SHP77 treated with DMSO at 0.1 percent for 48 hours (cell line): ENCODE results near the gene SAMD4A.

ENCODE experiments used
- DNase-seq: peaks from one replicate; lab custom pipeline; 2025; lab: John Stamatoyannopoulos, UW

The SAMD4A gene, protein sequence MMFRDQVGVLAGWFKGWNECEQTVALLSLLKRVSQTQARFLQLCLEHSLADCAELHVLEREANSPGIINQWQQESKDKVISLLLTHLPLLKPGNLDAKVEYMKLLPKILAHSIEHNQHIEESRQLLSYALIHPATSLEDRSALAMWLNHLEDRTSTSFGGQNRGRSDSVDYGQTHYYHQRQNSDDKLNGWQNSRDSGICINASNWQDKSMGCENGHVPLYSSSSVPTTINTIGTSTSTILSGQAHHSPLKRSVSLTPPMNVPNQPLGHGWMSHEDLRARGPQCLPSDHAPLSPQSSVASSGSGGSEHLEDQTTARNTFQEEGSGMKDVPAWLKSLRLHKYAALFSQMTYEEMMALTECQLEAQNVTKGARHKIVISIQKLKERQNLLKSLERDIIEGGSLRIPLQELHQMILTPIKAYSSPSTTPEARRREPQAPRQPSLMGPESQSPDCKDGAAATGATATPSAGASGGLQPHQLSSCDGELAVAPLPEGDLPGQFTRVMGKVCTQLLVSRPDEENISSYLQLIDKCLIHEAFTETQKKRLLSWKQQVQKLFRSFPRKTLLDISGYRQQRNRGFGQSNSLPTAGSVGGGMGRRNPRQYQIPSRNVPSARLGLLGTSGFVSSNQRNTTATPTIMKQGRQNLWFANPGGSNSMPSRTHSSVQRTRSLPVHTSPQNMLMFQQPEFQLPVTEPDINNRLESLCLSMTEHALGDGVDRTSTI

DNA sequence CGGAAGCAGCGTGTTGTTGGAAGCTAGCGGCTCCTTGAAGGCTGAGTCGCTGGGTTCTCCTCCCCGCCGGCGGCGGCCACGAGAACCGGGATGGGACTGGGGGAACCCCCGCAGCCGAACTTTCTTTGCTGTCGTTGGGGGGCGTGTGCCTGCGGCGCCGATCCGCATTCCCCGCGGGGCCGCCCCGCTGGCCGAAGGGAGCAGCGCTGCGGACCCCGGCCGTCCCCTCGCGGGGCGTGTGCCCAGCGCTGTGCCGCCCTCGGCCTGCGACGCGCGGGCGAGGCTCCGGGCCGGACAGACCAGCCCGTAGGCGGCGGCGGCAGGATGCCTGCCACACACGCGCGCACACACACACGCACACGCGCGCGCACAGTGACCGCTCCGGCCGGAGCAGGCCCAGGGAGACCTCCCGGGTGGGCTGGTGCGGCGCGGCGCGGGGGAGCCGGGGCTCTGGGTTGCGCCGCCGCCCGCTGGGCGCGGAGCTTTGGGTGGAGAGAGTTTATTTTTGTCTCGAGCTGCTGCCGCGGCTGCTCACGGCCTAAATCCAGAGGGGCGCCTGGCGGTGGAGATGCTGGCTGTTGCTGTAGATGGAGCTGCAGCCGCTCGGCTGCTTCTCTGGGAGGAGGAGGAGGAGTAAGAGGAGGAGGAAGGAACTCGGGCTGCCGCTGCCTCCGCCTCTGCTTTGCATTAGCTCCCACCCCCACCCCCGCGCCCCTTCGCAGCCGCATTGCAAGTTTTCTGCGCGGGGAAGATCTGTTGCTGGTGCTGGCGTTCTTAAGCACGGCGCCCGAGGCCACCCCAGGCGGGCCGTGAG, at the start of gene SAMD4A:
TSS of gene SAMD4A (plus strand) at position 719 of the 814 bp plus-strand sequence. CDS start 789 bp downstream, outside the sequence.
- no peak for DNase-seq

DNA sequence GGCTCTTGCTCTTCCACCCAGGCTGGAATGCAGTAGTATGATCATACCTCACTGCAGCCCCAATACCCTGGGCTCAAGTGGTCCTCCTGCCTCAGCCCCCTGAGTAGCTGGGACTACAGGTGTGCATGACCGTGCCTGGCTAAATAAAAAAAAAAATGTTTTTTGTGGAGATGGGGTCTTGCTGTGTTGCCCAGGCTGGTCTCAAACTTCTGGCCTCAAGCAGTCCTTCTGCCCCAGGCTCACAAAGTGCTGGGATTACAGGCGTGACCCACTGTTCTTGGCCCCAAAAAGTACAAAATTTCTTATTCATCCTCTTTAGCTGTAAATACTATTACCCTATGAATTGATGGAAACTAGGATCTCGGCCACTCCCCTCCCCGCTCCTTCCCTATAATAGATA, 42.5 kb upstream of the SAMD4A start:
- no peak for DNase-seq

DNA sequence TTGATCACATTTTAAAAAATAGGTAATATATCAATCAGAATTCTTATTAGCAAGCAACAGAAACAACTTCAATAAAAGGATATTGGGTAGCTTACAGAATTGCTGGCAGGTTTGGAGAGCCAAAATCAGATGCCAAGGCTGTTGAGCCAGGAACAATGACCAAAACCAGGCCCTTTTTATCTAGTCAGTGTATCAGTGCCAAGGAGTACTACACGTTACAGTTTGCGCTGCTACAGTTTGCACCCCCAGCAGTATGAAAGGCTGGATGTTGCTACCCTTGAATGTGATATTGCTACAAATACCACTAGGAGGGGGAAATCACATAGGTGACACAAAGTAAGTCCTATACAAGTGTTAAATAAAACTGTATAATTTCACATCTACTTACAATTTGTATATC, 38.0 kb upstream of the SAMD4A start:
- no peak for DNase-seq

DNA sequence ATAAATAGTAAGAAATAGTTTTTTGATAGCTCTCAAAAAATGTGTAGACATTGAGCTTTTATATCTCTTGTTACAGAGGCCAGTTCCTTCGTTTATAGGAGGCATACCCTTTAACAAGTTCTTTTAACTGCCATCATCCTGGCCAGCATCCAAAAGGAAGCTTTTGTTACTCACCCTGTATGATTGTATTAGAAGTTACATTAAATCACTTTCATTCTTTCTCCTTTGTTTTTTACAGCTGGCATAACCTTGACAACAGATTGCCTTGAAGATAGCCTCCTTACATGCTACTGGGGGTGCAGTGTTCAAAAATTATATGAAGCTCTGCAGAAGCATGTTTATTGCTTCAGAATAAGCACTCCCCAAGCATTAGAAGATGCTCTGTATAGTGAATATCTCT, 37.1 kb upstream of the SAMD4A start:
- DNase-seq, result no peak

DNA sequence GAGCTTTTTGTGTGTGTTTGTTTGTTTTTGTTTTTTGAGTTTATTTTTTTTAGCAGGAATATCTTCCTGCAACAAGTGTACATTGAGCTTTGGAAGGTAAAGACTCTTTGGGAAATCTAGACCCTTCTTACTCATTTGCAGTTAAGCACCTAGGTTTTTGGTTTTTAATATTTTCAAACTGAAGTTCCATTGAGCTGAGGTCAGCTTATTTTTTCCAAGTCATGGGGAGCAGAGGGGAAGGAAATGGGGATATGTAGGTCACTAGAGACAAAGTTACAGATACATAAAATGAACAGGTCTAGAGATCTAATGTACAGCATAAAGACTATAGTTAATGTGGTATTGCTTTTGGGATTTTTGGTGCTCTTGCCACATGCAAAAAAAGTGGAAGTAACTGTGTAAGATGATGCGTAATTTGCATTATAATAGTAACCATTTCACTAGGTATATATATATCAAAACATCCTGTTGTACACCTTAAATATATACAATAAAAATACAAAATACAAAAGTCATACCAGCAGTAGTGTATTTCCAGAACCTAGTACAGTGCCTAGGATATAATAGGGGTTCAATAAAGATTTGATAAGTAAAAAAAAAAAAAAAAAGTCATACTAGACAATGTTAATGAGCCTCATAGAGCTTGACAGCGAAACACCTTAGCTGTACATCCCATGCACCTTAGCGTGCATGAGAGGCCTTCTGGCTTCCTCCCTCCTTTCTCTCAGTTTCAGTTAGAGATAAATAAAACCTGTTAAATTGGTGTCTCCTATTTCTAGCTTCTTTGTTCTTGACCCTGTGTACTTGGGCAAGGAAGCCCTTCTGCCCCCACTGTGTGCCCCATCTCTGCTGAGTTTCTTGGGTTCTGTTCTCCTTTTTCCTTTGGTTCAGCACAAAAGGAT, 34.6 kb upstream of the SAMD4A start:
- no peak for DNase-seq

DNA sequence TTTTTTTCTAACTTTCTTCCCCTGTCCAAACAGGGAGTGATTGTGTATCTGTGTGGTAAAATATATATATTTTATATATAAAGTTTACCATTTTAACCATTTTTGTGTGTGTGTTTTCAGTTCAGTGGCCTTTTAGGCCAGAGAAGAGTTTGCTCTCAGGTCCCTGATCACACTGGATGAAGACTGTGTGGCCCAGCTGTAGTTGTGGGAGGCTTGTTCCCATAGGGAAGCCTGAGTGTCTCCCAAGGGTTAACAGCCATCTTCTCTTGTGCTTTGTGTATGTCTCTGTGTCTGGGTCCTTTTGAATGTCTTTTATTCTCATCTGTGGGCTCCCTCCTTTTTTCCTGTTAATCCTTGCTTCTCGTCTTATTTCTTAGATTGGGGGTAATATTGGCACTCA, 33.8 kb upstream of the SAMD4A start:
- DNase-seq, result no peak

DNA sequence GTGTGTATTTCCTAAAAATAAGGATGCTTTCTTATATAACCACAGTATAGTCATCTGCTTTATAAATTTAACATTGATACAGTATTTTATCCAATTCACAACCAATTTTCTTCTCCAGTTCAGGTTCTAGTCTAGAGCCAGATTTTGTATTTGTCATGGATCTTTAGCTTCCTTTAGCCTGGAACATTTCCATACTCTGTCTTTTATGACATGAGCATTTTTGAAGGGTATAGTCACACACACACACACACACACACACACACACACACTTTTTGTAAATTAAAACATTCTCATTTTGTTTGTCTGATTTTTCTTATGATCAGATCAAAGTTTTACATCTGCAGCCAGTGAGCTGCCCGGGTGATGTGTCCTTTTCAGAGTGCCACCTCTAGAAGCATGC, 31.8 kb upstream of the SAMD4A start:
- DNase-seq, result no peak

DNA sequence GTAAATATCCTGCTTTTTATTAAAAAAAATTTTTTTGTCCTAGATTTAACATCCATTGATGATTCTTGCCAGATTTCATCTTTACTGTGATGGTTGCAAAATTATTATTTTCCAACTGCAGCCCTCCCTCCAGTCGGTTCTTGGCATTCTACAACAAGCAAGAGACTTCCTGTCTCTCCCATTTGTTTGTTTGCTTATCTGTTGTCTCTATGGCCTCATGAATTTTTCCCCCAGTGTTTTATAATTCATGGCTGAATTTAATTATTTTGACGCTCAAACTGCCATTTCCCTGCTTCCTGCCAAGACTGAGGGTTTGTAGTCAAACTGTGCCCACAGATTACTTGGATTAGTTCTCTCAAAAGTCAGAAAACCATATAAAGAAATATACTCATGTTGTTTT, 31.3 kb upstream of the SAMD4A start:
- DNase-seq, result no peak

DNA sequence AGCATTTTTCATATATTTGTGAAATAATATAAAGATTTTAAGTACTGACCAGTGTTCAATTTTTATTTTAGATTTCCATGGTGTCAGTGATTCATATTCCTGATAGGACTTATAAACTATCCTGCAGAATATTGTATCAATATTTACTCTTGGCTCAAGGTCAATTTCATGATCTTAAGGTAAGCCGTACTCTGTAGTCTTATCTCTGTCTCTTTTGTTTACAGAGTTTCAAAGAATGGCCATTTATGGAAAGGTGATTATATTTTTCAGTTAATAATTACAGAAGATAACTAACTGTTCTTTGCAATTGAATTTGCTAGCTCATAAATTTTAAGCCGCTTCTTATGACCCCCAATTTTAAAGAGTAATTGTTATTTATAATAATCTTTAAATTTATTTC, 29.3 kb upstream of the SAMD4A start:
- DNase-seq, result no peak

DNA sequence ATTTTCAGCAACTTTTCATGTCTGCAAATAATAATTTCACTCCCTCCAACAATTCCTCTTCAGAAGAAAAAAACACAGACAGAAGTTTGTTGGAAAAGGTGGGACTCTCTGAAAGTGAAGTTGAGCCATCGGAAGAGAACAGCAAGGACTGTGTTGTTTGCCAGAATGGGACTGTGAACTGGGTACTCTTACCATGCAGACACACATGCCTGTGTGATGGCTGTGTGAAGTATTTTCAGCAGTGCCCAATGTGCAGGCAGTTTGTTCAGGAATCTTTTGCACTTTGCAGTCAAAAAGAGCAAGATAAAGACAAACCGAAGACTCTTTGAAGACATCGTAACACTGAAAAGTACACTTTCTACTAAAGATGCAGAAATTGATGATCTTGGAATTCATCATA, 28.9 kb upstream of the SAMD4A start:
- no peak for DNase-seq

DNA sequence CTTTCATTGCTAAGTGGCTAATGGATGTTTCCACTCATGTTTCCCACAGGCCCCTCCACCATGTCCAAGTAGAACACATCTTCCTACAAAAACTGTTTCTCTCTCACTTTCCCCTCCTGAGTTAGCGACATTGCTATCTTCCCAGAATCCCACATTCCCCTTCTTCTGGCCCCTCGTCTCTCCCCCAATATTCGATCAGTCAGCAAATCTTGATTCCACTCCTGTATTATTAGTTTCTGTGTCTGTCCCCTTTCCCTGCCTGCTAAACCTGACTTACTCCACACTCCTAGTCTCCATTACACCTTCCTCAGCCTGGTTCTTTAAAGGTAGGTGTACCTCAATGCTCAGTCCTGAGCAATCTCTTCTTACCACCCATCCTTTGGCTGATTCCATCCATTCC, 19.3 kb upstream of the SAMD4A start:
- DNase-seq, result no peak

DNA sequence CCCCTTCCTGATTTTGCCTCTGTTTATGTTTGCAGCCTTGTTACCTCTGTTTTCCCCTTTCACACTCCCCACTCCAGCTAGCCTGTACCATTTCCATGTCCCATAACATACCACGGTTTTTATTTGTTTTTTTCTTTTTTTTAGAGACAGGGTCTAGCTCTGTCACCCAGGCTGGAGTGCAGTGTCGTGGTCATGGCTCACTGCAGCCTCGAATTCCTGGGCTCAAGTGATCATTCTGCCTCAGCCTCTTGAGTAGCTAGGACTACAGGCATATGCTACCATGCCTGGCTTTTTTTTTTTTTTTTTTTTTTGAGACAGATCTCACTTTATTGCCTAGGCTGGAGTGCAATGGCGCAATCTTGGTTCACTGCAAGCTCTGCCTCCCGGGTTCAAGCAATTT, 18.4 kb upstream of the SAMD4A start:
- DNase-seq, result no peak

DNA sequence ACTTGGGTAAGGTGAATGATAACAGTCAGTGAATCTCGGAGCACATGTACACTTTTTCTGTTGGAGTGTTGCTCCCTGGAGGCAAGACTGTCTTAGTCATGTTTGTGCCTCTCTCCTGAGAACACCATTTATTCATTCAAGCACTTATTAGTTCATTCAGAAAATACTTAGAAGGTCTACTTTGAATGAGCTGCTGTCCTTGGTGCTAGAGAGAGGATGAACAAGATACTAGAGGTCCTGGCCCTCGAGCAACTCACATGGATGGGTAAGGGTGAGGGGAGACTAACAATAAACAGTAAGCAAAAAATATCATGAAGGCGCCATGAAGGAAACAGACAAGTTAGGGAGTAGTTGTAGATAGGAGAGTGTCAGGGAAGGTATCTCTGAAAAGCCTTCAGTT, 17.1 kb upstream of the SAMD4A start:
- no peak for DNase-seq

DNA sequence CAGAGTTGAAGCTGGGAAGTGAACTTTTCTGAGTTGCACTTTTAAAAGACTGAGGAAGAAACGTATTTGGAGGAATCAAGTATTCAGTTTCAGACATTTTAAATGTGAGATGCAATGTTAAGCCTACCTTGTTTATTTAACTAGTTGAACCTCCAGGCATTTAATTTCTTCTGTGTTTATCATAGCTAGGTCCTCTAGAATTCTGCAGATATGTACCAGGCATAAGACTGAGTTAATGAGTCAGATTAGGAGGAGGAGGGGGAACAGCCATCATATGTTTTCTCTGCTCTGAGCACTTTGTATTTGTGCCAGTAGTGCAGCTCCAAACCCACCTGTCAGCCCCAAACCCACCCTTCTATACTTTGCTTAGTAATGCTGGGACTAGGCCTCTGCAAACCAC, 16.4 kb upstream of the SAMD4A start:
- no peak for DNase-seq

DNA sequence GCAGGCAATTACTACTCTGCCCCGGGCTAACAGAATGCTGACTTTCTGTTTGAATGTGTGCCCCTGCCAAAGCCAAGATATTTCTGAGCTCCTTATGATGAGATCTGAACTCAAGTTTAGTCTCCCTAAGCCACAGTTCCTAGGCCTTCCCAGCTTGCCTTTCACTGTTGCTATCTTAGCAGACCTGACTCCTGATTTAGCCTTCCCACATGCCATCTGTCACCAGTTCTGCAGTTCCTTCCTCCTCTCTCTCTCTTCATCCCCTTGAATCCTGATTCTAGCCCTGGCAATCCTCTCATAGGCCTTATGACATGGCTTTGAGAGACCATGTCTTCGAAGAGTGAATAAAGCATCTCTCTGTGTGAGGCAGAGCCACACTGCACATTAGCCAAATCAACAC, 12.5 kb upstream of the SAMD4A start:
- DNase-seq, result no peak

DNA sequence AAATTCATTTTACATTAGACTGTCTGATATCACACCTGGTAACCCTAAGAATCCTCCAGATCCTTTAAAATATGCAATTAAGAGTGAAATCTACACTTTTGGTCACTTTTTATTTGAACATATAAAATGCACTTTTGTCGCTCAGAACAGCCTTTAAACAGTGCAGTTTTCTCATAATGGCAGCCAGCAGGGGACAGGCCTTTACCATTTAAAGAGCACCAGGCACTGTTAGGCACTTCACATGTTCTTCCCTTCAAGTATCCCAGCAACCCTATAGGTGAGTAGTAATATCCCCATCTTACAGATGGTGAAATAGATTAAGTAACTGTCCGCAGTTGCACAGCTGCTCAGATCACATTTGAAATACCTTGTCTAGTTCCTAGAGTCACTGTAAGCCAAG, 11.3 kb upstream of the SAMD4A start:
- no peak for DNase-seq

DNA sequence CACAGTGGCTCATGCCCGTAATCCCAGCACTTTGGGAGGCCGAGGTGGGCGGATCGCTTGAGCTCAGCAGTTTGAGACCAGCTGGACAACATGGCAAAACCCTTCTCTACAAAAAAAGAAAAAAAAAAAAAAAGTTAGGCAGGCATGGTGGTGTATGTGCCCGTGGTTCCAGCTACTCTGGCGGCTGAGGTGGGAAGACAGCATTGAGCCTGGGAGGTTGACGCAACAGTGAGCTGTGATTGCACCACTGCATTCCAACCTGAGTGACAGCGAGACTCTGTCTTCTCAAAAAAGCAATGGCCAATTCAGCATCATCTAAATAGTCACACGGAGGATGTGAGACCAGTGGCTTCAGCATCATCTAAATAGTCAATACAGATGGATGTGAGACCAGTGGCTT, 10.4 kb upstream of the SAMD4A start:
- no peak for DNase-seq

DNA sequence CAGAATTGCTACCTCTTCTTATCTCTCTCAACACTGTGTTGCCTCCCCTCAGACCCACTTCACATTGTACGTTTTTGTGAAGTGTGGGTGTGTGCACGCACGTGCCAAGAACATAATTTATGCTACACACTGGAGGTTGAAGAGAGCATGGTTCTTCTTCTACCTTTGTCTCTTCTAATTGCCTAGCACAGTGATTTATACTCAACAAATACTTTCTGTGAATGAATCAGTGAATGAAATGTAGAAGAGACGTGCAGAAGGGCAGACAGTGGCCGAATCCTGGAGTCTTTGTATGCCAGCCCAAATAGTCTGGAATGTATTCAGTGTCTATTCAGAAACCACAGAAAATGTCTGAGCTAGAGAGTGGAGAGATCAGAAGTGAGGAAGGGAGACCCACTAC, 4.6 kb upstream of the SAMD4A start:
- no peak for DNase-seq

DNA sequence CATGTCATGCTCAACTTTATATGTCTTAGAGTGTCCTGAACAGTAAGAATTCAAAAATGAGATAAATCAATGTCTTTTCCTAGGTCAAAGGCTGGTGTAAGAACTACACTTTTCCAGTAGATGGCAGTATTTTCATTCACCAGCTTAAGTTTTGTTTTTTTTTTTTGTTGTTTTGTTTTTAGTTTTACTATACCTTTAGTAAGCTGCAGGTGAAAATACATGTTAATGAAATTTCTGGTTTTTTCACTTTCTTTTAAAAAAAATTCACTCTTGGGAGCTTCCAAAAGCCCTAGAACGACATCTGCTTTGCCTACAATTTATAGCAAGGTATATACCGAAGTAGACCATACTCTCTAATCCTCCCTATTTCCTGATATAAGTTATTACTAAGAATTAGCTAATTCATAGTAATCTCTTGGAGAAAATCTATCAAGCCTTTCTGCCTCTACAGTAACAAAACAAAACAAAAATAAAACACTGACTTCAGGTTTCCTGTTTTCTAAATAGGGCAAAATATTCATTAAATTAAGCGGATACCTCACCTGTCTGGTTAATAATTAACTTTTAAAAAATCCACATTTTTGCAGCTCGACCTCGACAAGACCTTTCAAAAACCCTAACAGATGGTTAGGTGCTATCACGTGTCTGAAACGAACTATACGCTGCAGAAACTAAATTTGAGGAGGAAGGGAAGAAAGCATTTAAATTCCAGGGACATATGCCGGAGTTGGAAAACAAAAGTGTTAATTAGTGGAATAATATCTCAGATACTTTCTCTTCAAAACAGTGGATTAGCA, 2.7 kb upstream of the SAMD4A start:
- DNase-seq, result peak; percentile 10

DNA sequence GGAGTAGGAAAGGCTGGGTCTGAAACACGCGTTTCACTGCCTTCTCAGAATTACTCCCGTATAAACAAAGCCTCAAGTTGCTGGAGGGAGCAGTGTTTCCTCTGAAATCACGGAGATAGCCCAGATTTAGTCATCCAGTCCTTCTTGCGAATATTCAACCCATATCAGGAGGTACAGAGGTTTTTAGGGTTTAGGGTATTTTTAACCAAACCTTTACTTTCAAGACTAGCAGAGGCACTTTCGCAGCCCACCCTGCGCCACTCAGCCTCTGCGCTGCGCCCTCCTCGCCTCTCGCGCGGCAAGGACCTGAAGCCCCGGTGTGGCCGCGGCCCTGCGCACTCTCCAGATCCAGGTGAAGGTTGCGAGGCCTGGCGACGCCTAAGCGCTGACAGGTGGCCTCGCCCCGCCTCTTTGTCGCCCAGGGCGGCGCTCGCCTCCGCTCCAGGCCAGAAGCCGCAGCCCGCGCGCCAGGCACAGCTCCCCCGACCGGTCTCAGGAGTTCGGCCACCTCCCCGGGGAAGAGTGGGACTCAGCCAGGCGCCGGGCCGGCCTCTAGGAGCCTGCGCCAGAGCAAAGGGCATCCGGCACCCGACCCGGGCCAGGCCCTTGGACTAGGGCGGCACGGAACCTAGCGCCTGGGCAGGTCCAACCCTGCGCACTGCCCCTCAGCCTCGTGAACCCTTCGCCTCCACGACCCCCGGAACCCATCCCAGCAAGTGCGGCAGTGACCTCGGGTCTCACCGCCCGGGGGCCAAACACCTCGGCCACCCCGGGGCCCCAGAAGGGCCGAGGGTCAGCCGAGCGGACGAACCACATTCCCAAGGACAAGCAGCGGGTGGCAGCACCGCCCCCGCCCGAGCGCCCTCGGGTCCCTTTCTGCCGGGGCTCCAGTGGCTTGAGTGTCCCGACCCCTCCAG, 1.8 kb upstream of the SAMD4A start:
- DNase-seq, result no peak
